K562 (cell line): ENCODE results near the gene SEC14L1. TPM values are rescaled to one million over a fixed set of nuclear protein-coding genes. Genes with fewer than 3 reads are reported as not detected.
A peak's percentile ranks its signal among the peaks of the same experiment; 100 is the strongest.

ENCODE experiments used
- AFF1 ChIP-seq, 2 experiments: fragments of 450-650 bp; IDR thresholded peaks; 2 replicates each; pipeline ENCODE4 v1.6.1; 2018; ENCODE audit warnings: mild to moderate bottlenecking in 2 of 2, low read depth in 1 of 2; ENCODE audit not compliant: partially characterized antibody in 2 of 2
- CBX8 ChIP-seq: fragments of 200-600 bp; sonication (generic); IDR thresholded peaks from 2 replicates; pipeline ENCODE4 v1.6.1; 2012; ENCODE audit warnings: borderline replicate concordance, mixed run types, low read depth, mild to moderate bottlenecking, moderate library complexity, mixed read lengths, low read length, control low read depth, inconsistent platforms; ENCODE audit not compliant: poor library complexity, severe bottlenecking; ENCODE audit errors: extremely low read depth
- DPF2 ChIP-seq: fragments of 450-650 bp; IDR thresholded peaks from 2 replicates; pipeline ENCODE4 v1.6.1; 2016
- ELF2 ChIP-seq: fragments of 250-450 bp; sonication (Bioruptor Pico); IDR thresholded peaks from 2 replicates; pipeline ENCODE4 v1.5.0; 2021; ENCODE audit warnings: mild to moderate bottlenecking
- FOXM1 ChIP-seq, 2 experiments: fragments of 450-650 bp in 1 of 2; sonication (generic) in 1 of 2; formaldehyde crosslinking in 1 of 2; IDR thresholded peaks; 2 replicates each; pipeline versions ENCODE4 v1.6.1 to v1.9.0; 2017 to 2022; ENCODE audit warnings: low read depth in 2 of 2, mild to moderate bottlenecking in 2 of 2, missing genetic modification reagents in 1 of 2, moderate library complexity in 1 of 2
- GATAD2B ChIP-seq: fragments of 450-650 bp; IDR thresholded peaks from 2 replicates; pipeline ENCODE4 v1.6.1; 2017; ENCODE audit warnings: mild to moderate bottlenecking, borderline replicate concordance
- HES1 ChIP-seq: fragments of 450-650 bp; IDR thresholded peaks from 2 replicates; pipeline ENCODE4 v1.6.1; 2016; ENCODE audit warnings: low read depth, mild to moderate bottlenecking, moderate library complexity
- HNRNPUL1 ChIP-seq: fragments of 200-400 bp; formaldehyde crosslinking; IDR thresholded peaks from 2 replicates; pipeline ENCODE4 v1.6.1; 2017; ENCODE audit warnings: low read length
- HOMEZ ChIP-seq: fragments of 250-450 bp; sonication (Bioruptor Pico); IDR thresholded peaks from 2 replicates; pipeline ENCODE4 v1.4.0; 2020; ENCODE audit warnings: mild to moderate bottlenecking, moderate library complexity
- JUN ChIP-seq, 2 experiments: sonication (generic) in 1 of 2; formaldehyde crosslinking in 1 of 2; IDR thresholded peaks; 2 replicates each; pipeline versions ENCODE4 v1.6.1 to v1.8.0; 2012 to 2022; ENCODE audit warnings: borderline replicate concordance in 2 of 2, mild to moderate bottlenecking in 2 of 2, improper control_type of control experiment in 1 of 2, low read depth in 1 of 2, low read length in 1 of 2, missing genetic modification reagents in 1 of 2
- PML ChIP-seq: IDR thresholded peaks from 2 replicates; pipeline ENCODE4 v1.6.1; 2012; ENCODE audit warnings: low read length, inconsistent platforms
- PRMT5 ChIP-seq: sonication (generic); formaldehyde crosslinking; IDR thresholded peaks from 2 replicates; pipeline ENCODE4 v1.5.0; 2020; ENCODE audit warnings: missing genetic modification reagents
- RUNX1 ChIP-seq: sonication (generic); IDR thresholded peaks from 2 replicates; pipeline ENCODE4 v1.6.1; 2016; ENCODE audit warnings: antibody characterized with exemption, low read depth
- SRF ChIP-seq, 2 experiments: fragments of 250-450, 450-650 bp in 1 of 2; sonication (Bioruptor Pico) in 1 of 2; sonication (generic) in 1 of 2; formaldehyde crosslinking; IDR thresholded peaks; 2 replicates each; pipeline versions ENCODE4 v1.5.0 to v1.5.1; 2020 to 2022; ENCODE audit warnings: mild to moderate bottlenecking in 1 of 2, missing genetic modification reagents in 1 of 2
- ZBTB17 ChIP-seq: fragments of 450-650 bp; formaldehyde crosslinking; IDR thresholded peaks from 2 replicates; pipeline ENCODE4 v1.4.0; 2020; ENCODE audit warnings: mild to moderate bottlenecking
- ZNF395 ChIP-seq: fragments of 200-800 bp; sonication (Bioruptor generic); IDR thresholded peaks from 2 replicates; pipeline ENCODE4 v1.6.1; 2017; ENCODE audit warnings: missing genetic modification characterization, missing compliant biosample characterization
- ZNF699 ChIP-seq: fragments of 250-450 bp; sonication (Bioruptor Pico); IDR thresholded peaks from 2 replicates; pipeline ENCODE4 v1.8.0; 2021; ENCODE audit warnings: mild to moderate bottlenecking, moderate library complexity; ENCODE audit not compliant: insufficient replicate concordance
- ZSCAN32 ChIP-seq: fragments of 450-650 bp; formaldehyde crosslinking; IDR thresholded peaks from 2 replicates; pipeline ENCODE4 v1.4.0; 2020; ENCODE audit warnings: mild to moderate bottlenecking, moderate library complexity
- polyA plus RNA-seq, 8 experiments: library from polyadenylated mRNA; depleted of rRNA in 4 of 8; stranded (reverse) in 5 of 8; unstranded in 3 of 8; fragments of >200 nt; fragmentation: Nextera tagmentation in 2 of 8; fragmentation: Illumina TruSeq in 1 of 8; extraction: Ambion mirVana in 2 of 8; extraction: Trizol in 1 of 8; gene quantifications; 2 replicates each; pipeline versions ENCODE4 v1.2.1 to v1.2.3, GENCODE V29; 2011 to 2014; ENCODE audit warnings: inconsistent platforms in 1 of 8, missing spikeins in 1 of 8
- total RNA-seq, 7 experiments: library from RNA; depleted of rRNA in 6 of 7; stranded (reverse); fragments of >200 nt in 6 of 7; fragmentation: Illumina TruSeq in 2 of 7; extraction: Trizol in 2 of 7; gene quantifications; 2 replicates each; pipeline versions ENCODE4 v1.2.1 to v1.2.3, GENCODE V29; 2011 to 2021; ENCODE audit warnings: low replicate concordance in 1 of 7

The SEC14L1 gene
- total and polyA plus RNA-seq, 9 of the 15 experiments (the other 6 are each of a cell fraction or from before 2014, with no cell fraction given), result 3.1 to 39.7 (median 15.2) TPM

- TF ChIP-seq AFF1 (IDR thresholded peaks at IDR 0.05; ENCODE audit: low read depth in 1 of 2, partially characterized antibody in 2 of 2) (peak; percentile 70 to 100), HOMEZ (CRISPR knock-in tag) (no peak), ZSCAN32 (CRISPR knock-in tag) (no peak), ELF2 (CRISPR knock-in tag) (no peak), JUN (IDR thresholded peaks at IDR 0.05; ENCODE audit: borderline replicate concordance, low read depth, low read length) (peak; percentile 100), JUN (CRISPR knock-in tag; IDR thresholded peaks at IDR 0.05; ENCODE audit: borderline replicate concordance) (peak; percentile 100), ZNF699 (CRISPR knock-in tag) (no peak), FOXM1 (IDR thresholded peaks at IDR 0.05; ENCODE audit: low read depth) (peak; percentile 25; the same call in 1 of the 2 replicates), FOXM1 (CRISPR knock-in tag; IDR thresholded peaks at IDR 0.05; ENCODE audit: low read depth) (no peak), RUNX1 (no peak), HNRNPUL1 (no peak), HES1 (no peak), DPF2 (peak; percentile 92), ZNF395 (CRISPR knock-in tag) (no peak), CBX8 (no peak), GATAD2B (0 out of 2 replicates have a peak, but pooled peaks have one; percentile 27), ZBTB17 (CRISPR knock-in tag) (no peak), SRF (CRISPR knock-in tag; IDR thresholded peaks at IDR 0.05) (no peak), PRMT5 (CRISPR knock-in tag) (no peak), PML (no peak)
Measured at GRCh38 chr17:77233635-77234334, 93.0 kb downstream of the SEC14L1 start (continued).
